WTC11 (cell line): ENCODE results near the gene GALNT9. TPM values are rescaled to one million over a fixed set of nuclear protein-coding genes. Genes with fewer than 3 reads are reported as not detected.

Experiments used
- ATAC-seq: fragments of 200-7000 bp; cut with Tn5 transposase; 2 replicates; pipeline ENCODE4 v1.10.0; 2021; ENCODE audit warnings: mild to moderate bottlenecking, moderate library complexity
- Bru-seq: library from RNA; stranded (reverse); fragments of 400-500 nt; gene quantifications from one replicate; lab custom pipeline; 2021; lab: Mats Ljungman, UMichigan
- CTCF ChIA-PET: fragments of 300-600 bp; sonication (Branson Sonifier 250); formaldehyde crosslinking; loops from one replicate; lab custom pipeline; 2021; ENCODE audit warnings: antibody characterized with exemption; lab: Charles Lee
- POLR2A ChIA-PET: fragments of 350-600 bp; sonication (Branson Sonifier 250); formaldehyde crosslinking; loops from one replicate; lab custom pipeline; 2021; ENCODE audit warnings: antibody characterized with exemption; lab: Charles Lee
- DNase-seq: peaks from one replicate; pipeline ENCODE4 v3.0.0; 2021; ENCODE audit warnings: low spot score
- H3K27ac Mint-ChIP-seq: 2 replicates; pipeline ENCODE4 v1.8.0; 2021; ENCODE audit warnings: mixed read lengths
- H3K27me3 Mint-ChIP-seq: 2 replicates; pipeline ENCODE4 v1.8.0; 2021; ENCODE audit warnings: low read depth, mild to moderate bottlenecking, moderate library complexity, mixed read lengths
- H3K36me3 Mint-ChIP-seq: 2 replicates; pipeline ENCODE4 v1.8.0; 2021; ENCODE audit warnings: mixed read lengths
- H3K4me1 Mint-ChIP-seq: 2 replicates; pipeline ENCODE4 v1.8.0; 2022; ENCODE audit warnings: mixed read lengths
- H3K4me3 Mint-ChIP-seq: 2 replicates; pipeline ENCODE4 v1.8.0; 2021; ENCODE audit warnings: mild to moderate bottlenecking, moderate library complexity, mixed read lengths
- H3K9me3 Mint-ChIP-seq: 2 replicates; pipeline ENCODE4 v1.8.0; 2021; ENCODE audit warnings: mixed read lengths
- AFF4 ChIP-seq: sonication (generic); formaldehyde crosslinking; IDR thresholded peaks from 2 replicates; pipeline ENCODE4 v1.8.1; 2023; ENCODE audit warnings: mild to moderate bottlenecking, missing genetic modification reagents, borderline replicate concordance
- CBFB ChIP-seq: sonication (generic); formaldehyde crosslinking; IDR thresholded peaks from 2 replicates; pipeline ENCODE4 v1.8.1; 2022; ENCODE audit warnings: mild to moderate bottlenecking, low read depth, missing genetic modification reagents
- E2F5 ChIP-seq: sonication (generic); formaldehyde crosslinking; IDR thresholded peaks from 2 replicates; pipeline ENCODE4 v1.8.1; 2022; ENCODE audit warnings: mild to moderate bottlenecking, moderate library complexity, missing genetic modification reagents
- EMX1 ChIP-seq: fragments of 250-450 bp; sonication (Bioruptor Pico); IDR thresholded peaks from 2 replicates; pipeline ENCODE4 v1.8.0; 2021; ENCODE audit warnings: mild to moderate bottlenecking
- FOXJ3 ChIP-seq: sonication (generic); formaldehyde crosslinking; IDR thresholded peaks from 2 replicates; pipeline ENCODE4 v1.9.0; 2021; ENCODE audit warnings: missing genetic modification reagents, mild to moderate bottlenecking, borderline replicate concordance
- FOXP1 ChIP-seq: sonication (generic); formaldehyde crosslinking; IDR thresholded peaks from 2 replicates; pipeline ENCODE4 v1.8.0; 2022; ENCODE audit warnings: missing genetic modification reagents, mild to moderate bottlenecking, moderate library complexity, borderline replicate concordance
- GABPB1 ChIP-seq: sonication (generic); formaldehyde crosslinking; IDR thresholded peaks from 2 replicates; pipeline ENCODE4 v1.8.1; 2023; ENCODE audit warnings: mild to moderate bottlenecking, missing genetic modification reagents
- GRHL2 ChIP-seq: fragments of 250-450 bp; sonication (Bioruptor Pico); IDR thresholded peaks from 2 replicates; pipeline ENCODE4 v1.8.0; 2022; ENCODE audit warnings: mild to moderate bottlenecking, moderate library complexity; ENCODE audit not compliant: insufficient replicate concordance, severe bottlenecking
- JUN ChIP-seq: sonication (generic); formaldehyde crosslinking; IDR thresholded peaks from 2 replicates; pipeline ENCODE4 v1.8.0; 2023; ENCODE audit warnings: mild to moderate bottlenecking, missing genetic modification reagents
- NFE2L1 ChIP-seq: sonication (generic); formaldehyde crosslinking; IDR thresholded peaks from 2 replicates; pipeline ENCODE4 v1.8.1; 2023; ENCODE audit warnings: missing genetic modification reagents
- PRDM15 ChIP-seq: sonication (generic); formaldehyde crosslinking; IDR thresholded peaks from 2 replicates; pipeline ENCODE4 v1.8.0; 2022; ENCODE audit warnings: missing genetic modification reagents
- SMAD4 ChIP-seq: sonication (generic); formaldehyde crosslinking; IDR thresholded peaks from 2 replicates; pipeline ENCODE4 v1.8.0; 2022; ENCODE audit warnings: mild to moderate bottlenecking, missing genetic modification reagents
- SOX15 ChIP-seq: fragments of 250-450 bp; sonication (Bioruptor Pico); IDR thresholded peaks from 2 replicates; pipeline ENCODE4 v1.9.0; 2021; ENCODE audit warnings: mild to moderate bottlenecking
- TEAD4 ChIP-seq: sonication (generic); formaldehyde crosslinking; IDR thresholded peaks from 2 replicates; pipeline ENCODE4 v1.8.0; 2022; ENCODE audit warnings: mild to moderate bottlenecking, missing genetic modification reagents
- ZBTB21 ChIP-seq: sonication (generic); formaldehyde crosslinking; IDR thresholded peaks from 2 replicates; pipeline ENCODE4 v1.8.1; 2023; ENCODE audit warnings: mild to moderate bottlenecking, missing genetic modification reagents, borderline replicate concordance
- ZBTB43 ChIP-seq: sonication (generic); formaldehyde crosslinking; IDR thresholded peaks from 2 replicates; pipeline ENCODE4 v1.8.1; 2023; ENCODE audit warnings: mild to moderate bottlenecking, missing genetic modification reagents
- ZNF121 ChIP-seq: sonication (generic); formaldehyde crosslinking; IDR thresholded peaks from 2 replicates; pipeline ENCODE4 v1.8.0; 2023; ENCODE audit warnings: missing genetic modification reagents
- ZNF416 ChIP-seq: fragments of 250-450 bp; sonication (Bioruptor Pico); IDR thresholded peaks from 2 replicates; pipeline ENCODE4 v1.9.0; 2021; ENCODE audit warnings: mild to moderate bottlenecking, inconsistent platforms
- long read RNA-seq, 3 experiments: library from RNA in 1 of 3; library from capped mRNA in 1 of 3; library from polyadenylated mRNA in 1 of 3; unstranded in 2 of 3; stranded (forward) in 1 of 3; transcript quantifications; one replicate each; pipeline ENCODE4 v2.0.0, GENCODE V29; 2021
- total RNA-seq: library from RNA; stranded (reverse); gene quantifications from 3 replicates; pipeline ENCODE4 v1.2.3, GENCODE V29; 2021
- TF ChIP-seq, protein P1 (sequence below): sonication (generic); formaldehyde crosslinking; IDR thresholded peaks from 2 replicates; pipeline ENCODE4 v1.8.0; 2023; ENCODE audit warnings: missing genetic modification reagents, mild to moderate bottlenecking, borderline replicate concordance
- TF ChIP-seq, protein P2 (sequence below): sonication (generic); formaldehyde crosslinking; IDR thresholded peaks from 2 replicates; pipeline ENCODE4 v1.8.0; 2022; ENCODE audit warnings: mild to moderate bottlenecking, missing genetic modification reagents

GALNT9 gene
- total RNA-seq (0.66 to 1.1 TPM (median 0.90 TPM) in 3 replicates), Bru-seq, nascent RNA (percentile 5 among the genes with signal in this experiment)
- long read RNA-seq, experiment 1, partial matches to known transcripts = 1 of 2 reads
- long read RNA-seq, experiment 1, other reads (novel, unspliced or antisense) = 1 of 2 reads
- long read RNA-seq, experiment 2 = 0 reads
- long read RNA-seq, experiment 3, partial matches to known transcripts = 0 of 1 reads
- long read RNA-seq, experiment 3, other reads (novel, unspliced or antisense) = 0 of 1 reads

- ChIA-PET CTCF (interaction anchor here (0.8 to 4.2 kb wide), 14 partner anchors 9 to 232 kb away, joined by 3 to 43 read pairs (median 6); no protein-coding TSS in a partner anchor), POLR2A (interaction anchor here (0.8 kb wide), 1 partner anchor 44 kb away, joined by 3 read pairs; no protein-coding TSS in a partner anchor)
- DNase-seq (peak; percentile 72), ATAC-seq (peak; percentile 83)
- Mint-ChIP-seq H3K4me1 (no peaks in the 10 kb centered on the region), H3K9me3 (peaks cover 3% of the 10 kb centered on the region; the same call in 1 of the 2 replicates), H3K27me3 (peaks cover 80% of the 10 kb centered on the region), H3K4me3 (peak within 1 kb of the TSS; percentile 26), H3K27ac (no peak within 1 kb of the TSS), H3K36me3 (no peaks in the 10 kb centered on the region)
- no peak for TF ChIP-seq FOXJ3 (CRISPR knock-in tag)
- no peak for TF ChIP-seq ZNF121 (CRISPR knock-in tag)
- TF ChIP-seq GRHL2 = no peak
- TF ChIP-seq, protein P1, sequence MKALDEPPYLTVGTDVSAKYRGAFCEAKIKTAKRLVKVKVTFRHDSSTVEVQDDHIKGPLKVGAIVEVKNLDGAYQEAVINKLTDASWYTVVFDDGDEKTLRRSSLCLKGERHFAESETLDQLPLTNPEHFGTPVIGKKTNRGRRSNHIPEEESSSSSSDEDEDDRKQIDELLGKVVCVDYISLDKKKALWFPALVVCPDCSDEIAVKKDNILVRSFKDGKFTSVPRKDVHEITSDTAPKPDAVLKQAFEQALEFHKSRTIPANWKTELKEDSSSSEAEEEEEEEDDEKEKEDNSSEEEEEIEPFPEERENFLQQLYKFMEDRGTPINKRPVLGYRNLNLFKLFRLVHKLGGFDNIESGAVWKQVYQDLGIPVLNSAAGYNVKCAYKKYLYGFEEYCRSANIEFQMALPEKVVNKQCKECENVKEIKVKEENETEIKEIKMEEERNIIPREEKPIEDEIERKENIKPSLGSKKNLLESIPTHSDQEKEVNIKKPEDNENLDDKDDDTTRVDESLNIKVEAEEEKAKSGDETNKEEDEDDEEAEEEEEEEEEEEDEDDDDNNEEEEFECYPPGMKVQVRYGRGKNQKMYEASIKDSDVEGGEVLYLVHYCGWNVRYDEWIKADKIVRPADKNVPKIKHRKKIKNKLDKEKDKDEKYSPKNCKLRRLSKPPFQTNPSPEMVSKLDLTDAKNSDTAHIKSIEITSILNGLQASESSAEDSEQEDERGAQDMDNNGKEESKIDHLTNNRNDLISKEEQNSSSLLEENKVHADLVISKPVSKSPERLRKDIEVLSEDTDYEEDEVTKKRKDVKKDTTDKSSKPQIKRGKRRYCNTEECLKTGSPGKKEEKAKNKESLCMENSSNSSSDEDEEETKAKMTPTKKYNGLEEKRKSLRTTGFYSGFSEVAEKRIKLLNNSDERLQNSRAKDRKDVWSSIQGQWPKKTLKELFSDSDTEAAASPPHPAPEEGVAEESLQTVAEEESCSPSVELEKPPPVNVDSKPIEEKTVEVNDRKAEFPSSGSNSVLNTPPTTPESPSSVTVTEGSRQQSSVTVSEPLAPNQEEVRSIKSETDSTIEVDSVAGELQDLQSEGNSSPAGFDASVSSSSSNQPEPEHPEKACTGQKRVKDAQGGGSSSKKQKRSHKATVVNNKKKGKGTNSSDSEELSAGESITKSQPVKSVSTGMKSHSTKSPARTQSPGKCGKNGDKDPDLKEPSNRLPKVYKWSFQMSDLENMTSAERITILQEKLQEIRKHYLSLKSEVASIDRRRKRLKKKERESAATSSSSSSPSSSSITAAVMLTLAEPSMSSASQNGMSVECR = peak; percentile 69; the same call in 1 of the 2 replicates
- TF ChIP-seq E2F5 (CRISPR knock-in tag) = no peak
- TF ChIP-seq ZNF416 (CRISPR knock-in tag) = no peak
- TF ChIP-seq, protein P2, sequence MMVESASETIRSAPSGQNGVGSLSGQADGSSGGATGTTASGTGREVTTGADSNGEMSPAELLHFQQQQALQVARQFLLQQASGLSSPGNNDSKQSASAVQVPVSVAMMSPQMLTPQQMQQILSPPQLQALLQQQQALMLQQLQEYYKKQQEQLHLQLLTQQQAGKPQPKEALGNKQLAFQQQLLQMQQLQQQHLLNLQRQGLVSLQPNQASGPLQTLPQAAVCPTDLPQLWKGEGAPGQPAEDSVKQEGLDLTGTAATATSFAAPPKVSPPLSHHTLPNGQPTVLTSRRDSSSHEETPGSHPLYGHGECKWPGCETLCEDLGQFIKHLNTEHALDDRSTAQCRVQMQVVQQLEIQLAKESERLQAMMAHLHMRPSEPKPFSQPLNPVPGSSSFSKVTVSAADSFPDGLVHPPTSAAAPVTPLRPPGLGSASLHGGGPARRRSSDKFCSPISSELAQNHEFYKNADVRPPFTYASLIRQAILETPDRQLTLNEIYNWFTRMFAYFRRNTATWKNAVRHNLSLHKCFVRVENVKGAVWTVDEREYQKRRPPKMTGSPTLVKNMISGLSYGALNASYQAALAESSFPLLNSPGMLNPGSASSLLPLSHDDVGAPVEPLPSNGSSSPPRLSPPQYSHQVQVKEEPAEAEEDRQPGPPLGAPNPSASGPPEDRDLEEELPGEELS (CRISPR knock-in tag) = peak; percentile 58; the same call in 1 of the 2 replicates
- TF ChIP-seq SMAD4 = 0 out of 2 replicates have a peak, but pooled peaks have one; percentile 32
- TF ChIP-seq NFE2L1 (CRISPR knock-in tag) = no peak
- peak; percentile 13; the same call in 1 of the 2 replicates for TF ChIP-seq ZBTB21 (CRISPR knock-in tag)
- no peak for TF ChIP-seq TEAD4 (CRISPR knock-in tag)
- TF ChIP-seq EMX1 (CRISPR knock-in tag) = no peak
- TF ChIP-seq SOX15 = no peak
- no peak for TF ChIP-seq PRDM15 (CRISPR knock-in tag)
- TF ChIP-seq ZBTB43 = no peak
- TF ChIP-seq JUN (CRISPR knock-in tag) = 0 out of 2 replicates have a peak, but pooled peaks have one; percentile 29
- no peak for TF ChIP-seq GABPB1
- peak; percentile 67; the same call in 1 of the 2 replicates for TF ChIP-seq FOXP1 (CRISPR knock-in tag)
- no peak for TF ChIP-seq AFF4 (CRISPR knock-in tag)
- TF ChIP-seq CBFB (CRISPR knock-in tag) = no peak
Observed at GRCh38 chr12:132329036-132329719, at the start of gene GALNT9. Gene GALNT9 (minus strand): TSS chr12:132329589. CDS start chr12:132329203, 386 bp downstream.
